ENCODE data around the gene AGBL1.

AGBL1 gene

GRCh38 chr15:86894269-86894668, 814.6 kb downstream of the AGBL1 start:
- no peak for DNase-seq

GRCh38 chr15:86903642-86904421, 824.2 kb downstream of the AGBL1 start:
- no peak for DNase-seq

GRCh38 chr15:86905625-86906256, 826.1 kb downstream of the AGBL1 start:
- no peak for DNase-seq

- DNase-seq, result no peak
Observed at GRCh38 chr15:86906376-86906775, 826.7 kb downstream of the AGBL1 start.

GRCh38 chr15:86911022-86911421, 831.4 kb downstream of the AGBL1 start:
- DNase-seq, result no peak

- no peak for DNase-seq
Observed at GRCh38 chr15:86912661-86913060, 833.0 kb downstream of the AGBL1 start.

- peak; percentile 62 for DNase-seq
Observed at GRCh38 chr15:86915811-86916331, 836.2 kb downstream of the AGBL1 start.

GRCh38 chr15:86916671-86917360, 837.1 kb downstream of the AGBL1 start:
- DNase-seq, result no peak

GRCh38 chr15:86917361-86917671, 837.6 kb downstream of the AGBL1 start:
- no peak for DNase-seq

- DNase-seq, result no peak
Observed at GRCh38 chr15:86919581-86919980, 839.9 kb downstream of the AGBL1 start.

- no peak for DNase-seq
Observed at GRCh38 chr15:86929461-86929860, 849.8 kb downstream of the AGBL1 start.

- DNase-seq, result no peak
Observed at GRCh38 chr15:86932456-86932855, 852.8 kb downstream of the AGBL1 start.

- no peak for DNase-seq
Observed at GRCh38 chr15:86935841-86936240, 856.2 kb downstream of the AGBL1 start.

GRCh38 chr15:86942285-86942684, 862.6 kb downstream of the AGBL1 start:
- no peak for DNase-seq

GRCh38 chr15:86948719-86949118, 869.0 kb downstream of the AGBL1 start:
- DNase-seq, result no peak

GRCh38 chr15:86959254-86959653, 879.6 kb downstream of the AGBL1 start:
- no peak for DNase-seq

GRCh38 chr15:86961669-86962068, 882.0 kb downstream of the AGBL1 start:
- DNase-seq, result no peak

GRCh38 chr15:86964271-86964670, 884.6 kb downstream of the AGBL1 start:
- DNase-seq, result no peak

GRCh38 chr15:86968244-86968643, 888.6 kb downstream of the AGBL1 start:
- no peak for DNase-seq

GRCh38 chr15:86969364-86969763, 889.7 kb downstream of the AGBL1 start:
- no peak for DNase-seq

GRCh38 chr15:86973284-86973844, 893.7 kb downstream of the AGBL1 start:
- no peak for DNase-seq

GRCh38 chr15:86988033-86988432, 908.4 kb downstream of the AGBL1 start:
- no peak for DNase-seq

GRCh38 chr15:87021751-87022150, 942.1 kb downstream of the AGBL1 start:
- no peak for DNase-seq

Data from hematopoietic multipotent progenitor cell treated with erythropoietin and hydrocortisone succinate and interleukin-3 and kit ligand, for 6 days (in vitro differentiated cells).